HG03159 (cell line): ENCODE measurements around the gene AKT2.

Experiments
- ATAC-seq: cut with Tn5 transposase; IDR thresholded peaks from one replicate; pipeline ENCODE4 v1.9.1; 2021; ENCODE audit warnings: mild to moderate bottlenecking, moderate library complexity; ENCODE audit not compliant: unreplicated experiment

AKT2 gene

GRCh38 chr19:40302224-40303011 is 17.3 kb upstream of the AKT2 start:
- no peak for ATAC-seq

DNA sequence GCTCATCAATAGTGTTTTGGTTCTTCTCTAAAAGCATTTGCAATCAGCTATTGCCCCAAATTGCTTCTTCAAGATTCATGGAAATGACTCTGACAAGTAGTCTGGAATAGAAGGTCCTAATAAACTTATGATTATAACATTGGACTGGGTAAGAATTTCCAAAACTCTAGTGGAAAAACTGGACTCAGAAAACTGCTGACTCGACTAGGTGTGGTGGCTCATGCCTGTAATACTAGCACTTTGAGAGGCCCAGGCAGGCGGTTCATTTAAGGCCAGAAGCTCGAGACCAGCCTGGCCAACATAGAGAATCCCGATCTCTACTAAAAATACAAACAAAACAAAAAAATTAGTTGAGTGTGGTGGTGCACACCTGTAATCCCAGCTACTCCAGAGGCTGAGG is 15.5 kb upstream of the AKT2 start:
- ATAC-seq: no peak

GRCh38 chr19:40298026-40298425 is 12.9 kb upstream of the AKT2 start:
- ATAC-seq: no peak

DNA sequence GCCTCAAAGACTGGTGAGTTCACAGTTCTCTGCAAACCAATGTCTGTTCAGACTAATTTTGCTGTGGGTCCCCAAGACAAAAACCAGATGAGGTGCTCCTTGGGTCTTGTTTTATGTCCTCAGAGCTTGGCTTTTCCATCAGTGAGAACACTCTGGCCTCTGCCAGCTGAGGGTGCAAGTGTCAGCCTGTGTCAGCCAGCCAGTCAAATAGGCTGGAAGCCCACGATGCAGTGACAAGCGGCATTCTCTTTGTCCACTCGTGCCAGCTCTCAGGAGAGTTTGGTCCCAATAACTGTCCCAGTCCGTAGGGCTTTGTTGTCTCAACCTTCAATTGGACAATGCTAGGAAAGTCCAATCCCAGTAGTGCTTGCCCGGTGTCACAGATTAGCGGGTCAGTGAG is 9.4 kb upstream of the AKT2 start:
- ATAC-seq: no peak

DNA sequence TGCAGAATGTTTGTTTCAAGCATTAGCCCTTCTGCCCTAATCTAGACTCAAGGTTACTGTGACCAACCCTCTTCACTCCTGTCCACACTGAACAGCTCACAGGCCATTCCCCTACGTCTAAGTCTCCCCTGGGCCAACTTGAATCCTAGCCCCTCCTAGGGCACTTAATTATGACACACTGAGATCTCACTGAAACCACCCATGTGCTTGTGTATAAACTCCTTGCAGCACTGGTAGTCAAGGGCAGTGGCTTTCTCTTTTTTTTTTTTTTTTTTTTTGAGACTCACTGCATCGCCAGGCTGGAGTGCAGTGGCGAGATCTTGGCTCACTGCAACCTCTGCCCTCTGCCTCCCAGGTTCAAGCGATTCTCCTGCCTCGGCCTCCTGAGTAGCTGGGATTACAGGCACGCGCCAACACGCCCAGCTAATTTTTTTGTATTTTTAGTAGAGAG is 1.9 kb upstream of the AKT2 start:
- ATAC-seq: no peak

DNA sequence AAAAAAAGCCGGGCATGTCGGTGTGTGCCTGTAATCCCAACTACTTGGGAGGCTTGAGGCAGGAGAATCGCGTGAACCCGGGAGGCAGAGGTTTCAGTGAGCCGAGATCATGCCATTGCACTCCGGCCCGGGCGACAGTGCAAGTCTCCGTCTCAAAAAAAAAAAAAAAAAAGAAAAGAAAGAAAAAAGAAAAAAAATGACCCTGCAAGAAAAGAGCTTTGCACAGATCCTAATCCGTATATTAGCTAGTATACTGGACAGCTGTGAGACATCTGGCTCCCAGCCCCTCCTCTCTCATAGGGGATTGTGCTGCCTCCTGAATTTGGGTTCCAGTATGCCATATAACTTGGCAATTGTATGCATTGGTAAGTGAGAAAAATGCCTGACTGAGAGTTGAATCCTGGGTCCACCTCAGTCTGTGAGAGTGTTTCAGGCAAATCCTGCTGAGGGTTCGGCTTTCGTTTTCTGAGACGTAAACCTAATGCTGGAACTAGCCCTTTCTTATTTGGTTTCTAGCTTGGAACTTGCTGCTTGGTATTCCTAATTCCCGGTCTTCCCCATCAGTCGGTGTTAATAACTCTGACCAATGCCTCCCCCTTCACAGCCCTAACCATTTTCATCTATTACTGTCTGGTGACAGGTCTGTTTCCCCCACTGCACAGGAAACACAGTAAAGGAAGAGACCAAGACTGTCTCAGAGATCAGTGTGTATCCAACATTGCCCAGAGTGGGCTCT is 1.3 kb upstream of the AKT2 start:
- no peak for ATAC-seq

DNA sequence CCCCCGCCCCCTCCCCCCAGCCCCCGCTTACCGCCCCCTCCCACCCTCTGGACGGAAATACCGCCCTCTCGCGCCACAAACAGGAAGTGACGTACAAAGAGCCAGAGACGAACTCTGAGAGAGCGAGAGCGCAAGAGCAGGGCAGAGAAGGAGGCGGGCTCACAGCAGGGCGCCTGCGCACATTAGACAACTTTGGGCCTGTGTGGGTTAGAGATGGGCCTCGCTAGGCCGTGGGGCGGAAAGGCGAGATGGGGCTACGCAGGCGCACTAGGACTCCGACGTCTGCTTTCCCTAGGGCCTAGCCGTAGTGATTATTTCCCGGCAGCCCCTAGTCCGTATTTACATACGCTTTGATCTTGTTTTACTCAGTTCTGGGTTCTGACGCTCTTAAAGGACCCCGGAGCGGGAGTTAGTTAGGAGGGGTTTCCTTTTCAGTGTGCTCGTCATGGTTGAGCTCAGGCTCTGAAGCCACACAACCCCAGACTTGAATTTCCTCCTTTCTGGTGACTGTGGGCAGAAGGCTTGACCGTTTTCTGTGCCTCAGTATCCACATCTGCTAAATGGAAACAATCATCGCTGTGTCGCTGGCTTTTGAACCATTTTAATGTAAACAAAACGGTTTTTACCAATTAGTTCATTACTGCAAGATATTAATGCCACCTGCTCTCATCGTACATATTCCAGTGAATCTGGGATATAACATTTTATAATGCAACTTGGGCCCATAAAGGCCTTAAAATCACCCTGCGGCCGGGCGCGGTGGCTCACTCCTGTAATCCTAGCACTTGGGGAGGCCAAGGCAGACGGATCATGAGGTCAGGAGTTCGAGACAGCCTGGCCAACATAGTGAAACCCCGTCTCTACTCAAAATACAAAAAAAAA is 449 bp upstream of the AKT2 start:
- ATAC-seq: peak; percentile 79

DNA sequence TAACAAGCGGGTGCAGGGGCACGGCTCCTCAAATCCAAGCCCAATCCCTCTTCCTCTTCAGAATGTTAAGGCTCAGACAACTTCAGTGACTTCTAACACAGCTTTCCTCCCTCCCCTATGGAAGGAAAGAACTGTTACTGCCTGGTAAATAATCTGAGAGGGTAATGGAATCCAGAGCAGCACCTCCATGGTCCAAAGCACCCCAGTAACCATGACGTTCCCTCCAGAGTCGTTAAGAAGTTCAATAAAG is 969 bp downstream of the AKT2 start:
- ATAC-seq: no peak

DNA sequence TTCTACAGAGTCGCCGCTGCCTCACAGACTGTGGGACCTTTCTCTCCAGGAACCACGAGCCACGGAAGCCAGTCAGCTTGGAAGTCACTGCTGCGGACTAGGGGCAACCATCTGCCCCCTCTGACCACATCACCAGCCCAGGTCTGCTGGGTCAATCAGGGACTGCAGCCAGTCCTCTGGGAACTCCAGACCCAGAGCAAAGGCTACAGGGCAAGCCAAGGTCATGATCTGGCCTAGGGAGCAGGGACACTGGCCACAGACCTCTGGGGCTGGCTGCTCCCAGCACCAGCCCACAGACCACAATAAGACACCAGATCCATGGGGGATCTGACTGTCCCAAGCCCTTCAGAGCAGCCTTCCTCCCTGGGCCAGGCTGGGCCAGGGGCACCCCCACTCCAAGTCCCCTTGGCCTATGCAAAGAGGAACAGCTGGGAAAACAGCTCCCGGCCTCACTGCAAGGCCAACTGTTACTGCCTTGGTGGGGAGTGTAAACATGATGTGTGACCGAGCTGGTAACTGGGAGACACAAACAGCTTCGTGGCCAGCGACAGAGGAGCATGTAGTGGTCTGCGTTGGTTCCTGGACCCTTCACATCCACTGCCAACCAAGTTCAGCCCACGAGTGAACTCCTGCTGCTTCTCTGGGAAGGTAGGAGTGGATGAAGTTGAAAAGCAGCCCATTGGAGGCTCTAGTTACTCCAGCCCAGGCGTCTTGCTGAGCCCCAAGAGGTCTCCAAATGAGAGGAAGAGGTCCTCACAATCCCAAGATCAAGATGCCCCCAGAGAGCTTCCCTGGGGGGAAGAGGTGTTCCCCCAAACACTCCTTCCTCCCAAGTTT is 1.5 kb downstream of the AKT2 start:
- no peak for ATAC-seq

DNA sequence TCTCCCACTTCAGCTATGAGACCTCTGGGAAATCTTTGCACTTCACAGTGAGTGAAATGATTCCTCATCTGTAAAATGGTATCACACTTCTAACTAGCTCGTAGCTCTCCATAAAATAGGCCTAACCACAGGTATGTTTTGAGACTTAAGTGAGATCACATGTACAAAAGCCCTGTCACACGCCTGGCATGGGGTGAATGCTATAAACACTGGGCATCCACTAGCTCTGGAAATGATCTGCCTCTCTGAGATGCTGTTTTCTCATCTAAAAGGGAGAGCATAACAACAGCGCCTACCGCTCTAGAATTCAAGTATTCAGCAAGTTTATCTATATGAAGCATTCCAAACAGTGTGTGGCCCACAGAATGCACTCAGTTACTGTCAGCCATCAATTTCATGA is 2.2 kb downstream of the AKT2 start:
- no peak for ATAC-seq

- ATAC-seq: no peak
These were observed 3.0 kb downstream of the AKT2 start for GRCh38 chr19:40282209-40282580.

DNA sequence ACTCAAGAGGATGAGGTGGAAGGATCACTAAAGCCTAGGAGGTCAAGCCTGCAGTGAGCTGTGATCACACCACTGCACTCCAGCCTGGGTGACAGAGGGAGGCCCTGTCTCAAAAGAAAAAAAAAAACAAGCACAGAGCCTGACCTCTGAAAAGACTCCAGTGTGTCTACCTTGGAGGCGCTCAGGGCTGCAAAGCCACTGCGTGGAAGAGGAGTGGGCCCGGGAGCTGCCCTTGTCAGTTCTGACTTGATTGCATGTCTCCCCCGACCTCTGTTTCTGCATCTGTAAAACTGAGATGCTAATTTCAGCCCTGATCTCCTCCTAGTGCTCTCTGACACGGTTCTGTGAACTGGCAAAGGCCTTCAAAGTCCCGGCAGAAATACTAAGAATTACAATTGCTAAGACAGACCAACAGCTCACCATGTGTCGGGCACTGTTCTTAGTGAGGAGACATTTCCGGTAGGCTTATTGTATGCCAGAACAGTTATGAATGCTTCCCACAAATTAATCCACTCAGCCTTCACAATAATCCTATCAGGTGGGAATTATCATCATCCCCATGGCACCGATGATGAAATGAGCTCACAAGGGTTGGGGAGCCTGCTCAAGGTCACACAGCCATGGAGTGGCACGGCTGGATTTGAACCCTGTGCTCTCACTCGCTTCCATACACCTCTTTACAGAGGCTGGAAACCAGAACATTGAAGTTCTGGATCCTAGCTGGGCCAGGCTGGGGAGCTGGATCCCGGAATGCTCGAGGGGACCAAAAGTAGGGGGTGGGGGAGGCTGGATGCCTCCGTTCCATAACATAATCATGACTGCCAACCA is 3.5 kb downstream of the AKT2 start:
- ATAC-seq: no peak

GRCh38 chr19:40280608-40281221 is 4.4 kb downstream of the AKT2 start:
- no peak for ATAC-seq

GRCh38 chr19:40279761-40280607 is 5.2 kb downstream of the AKT2 start:
- ATAC-seq: no peak

GRCh38 chr19:40279120-40279551 is 6.0 kb downstream of the AKT2 start:
- no peak for ATAC-seq

- ATAC-seq: no peak
These were observed 6.6 kb downstream of the AKT2 start for GRCh38 chr19:40278361-40279035.

DNA sequence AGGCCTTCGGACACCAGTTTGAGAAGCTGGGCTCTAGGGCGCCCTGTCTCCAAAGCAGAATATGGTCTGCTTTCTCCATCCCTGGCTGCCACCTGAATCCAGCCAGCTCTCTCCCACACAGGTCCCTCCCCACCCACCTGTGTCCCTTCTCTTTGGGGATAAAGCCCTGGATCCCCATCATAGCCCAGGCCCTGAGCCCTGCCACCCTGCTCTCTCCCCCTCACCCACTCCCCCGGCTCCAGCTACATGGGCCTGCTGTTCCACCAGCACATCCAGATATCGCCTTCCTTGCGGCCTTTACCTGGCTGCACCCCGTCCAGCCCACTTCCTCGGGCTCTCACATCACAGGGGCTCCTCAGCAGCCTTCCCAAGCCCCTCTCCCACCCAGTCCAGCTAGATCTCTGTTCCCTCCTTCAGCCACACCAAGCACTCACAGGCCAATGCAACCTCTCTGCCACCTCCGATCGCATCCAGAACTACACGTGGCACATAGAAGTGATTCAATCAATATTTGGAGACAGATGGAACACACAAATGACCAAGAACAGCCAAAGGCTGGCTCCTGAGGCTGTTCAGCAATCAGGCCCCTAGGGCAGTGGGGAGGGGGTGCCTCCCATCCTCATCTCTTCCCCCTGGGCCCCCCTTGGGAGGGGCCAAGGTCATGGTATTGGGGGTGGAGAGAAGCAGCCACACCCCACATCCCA is 7.6 kb downstream of the AKT2 start:
- ATAC-seq: no peak
